ENCODE data around the gene PIK3R5. TPM values are rescaled to one million over a fixed set of nuclear protein-coding genes. Genes with fewer than 3 reads are reported as not detected.

Gene PIK3R5
- total RNA-seq, 1 donor from 2014 or later, result 14.5 TPM

DNA sequence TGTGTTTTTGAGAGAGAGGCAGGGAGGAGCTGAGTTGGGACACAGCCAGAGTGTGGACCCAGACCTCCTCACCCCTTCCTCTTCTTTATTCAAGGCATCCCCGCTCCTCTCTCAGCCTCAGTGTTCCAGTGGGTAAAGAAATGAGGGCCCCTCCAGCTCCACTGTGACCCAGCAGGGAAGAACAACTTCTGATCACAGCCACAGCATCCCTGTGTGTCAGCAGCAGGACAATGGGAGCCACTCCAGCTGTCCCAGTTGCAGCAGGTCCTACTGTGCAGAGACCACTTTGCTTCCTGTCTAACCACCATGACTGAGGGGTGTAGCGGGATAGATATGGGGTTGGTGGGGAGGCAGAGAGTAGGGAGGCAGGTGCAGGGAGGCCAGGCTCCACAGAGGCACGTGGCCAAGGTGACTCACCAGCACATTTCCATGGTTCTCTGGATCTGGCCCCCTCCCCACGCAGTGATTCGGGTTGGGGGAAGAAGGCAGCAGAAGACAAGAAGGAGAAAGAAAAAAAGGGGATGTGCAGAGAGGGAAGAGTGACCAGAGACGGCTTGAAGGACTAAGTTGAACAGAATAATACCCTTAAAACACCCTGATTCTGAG is 24.5 kb downstream of the PIK3R5 start:
- DNase-seq (ENCODE audit: low spot score), result no peak
- no peaks in the 10 kb centered on the region for H3K9me3 Mint-ChIP-seq (ENCODE audit: unreplicated experiment)
- H3K27ac Mint-ChIP-seq (ENCODE audit: unreplicated experiment), result no peak overlapping the region
- H3K36me3 Mint-ChIP-seq (ENCODE audit: low read depth, unreplicated experiment), result peaks cover 15% of the 10 kb centered on the region
- H3K27me3 Mint-ChIP-seq (ENCODE audit: unreplicated experiment), result peaks cover 2% of the 10 kb centered on the region
- TF ChIP-seq, protein P1, sequence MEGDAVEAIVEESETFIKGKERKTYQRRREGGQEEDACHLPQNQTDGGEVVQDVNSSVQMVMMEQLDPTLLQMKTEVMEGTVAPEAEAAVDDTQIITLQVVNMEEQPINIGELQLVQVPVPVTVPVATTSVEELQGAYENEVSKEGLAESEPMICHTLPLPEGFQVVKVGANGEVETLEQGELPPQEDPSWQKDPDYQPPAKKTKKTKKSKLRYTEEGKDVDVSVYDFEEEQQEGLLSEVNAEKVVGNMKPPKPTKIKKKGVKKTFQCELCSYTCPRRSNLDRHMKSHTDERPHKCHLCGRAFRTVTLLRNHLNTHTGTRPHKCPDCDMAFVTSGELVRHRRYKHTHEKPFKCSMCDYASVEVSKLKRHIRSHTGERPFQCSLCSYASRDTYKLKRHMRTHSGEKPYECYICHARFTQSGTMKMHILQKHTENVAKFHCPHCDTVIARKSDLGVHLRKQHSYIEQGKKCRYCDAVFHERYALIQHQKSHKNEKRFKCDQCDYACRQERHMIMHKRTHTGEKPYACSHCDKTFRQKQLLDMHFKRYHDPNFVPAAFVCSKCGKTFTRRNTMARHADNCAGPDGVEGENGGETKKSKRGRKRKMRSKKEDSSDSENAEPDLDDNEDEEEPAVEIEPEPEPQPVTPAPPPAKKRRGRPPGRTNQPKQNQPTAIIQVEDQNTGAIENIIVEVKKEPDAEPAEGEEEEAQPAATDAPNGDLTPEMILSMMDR (IDR thresholded peaks at IDR 0.05; ENCODE audit: unreplicated experiment), result no peak
- H3K4me1 Mint-ChIP-seq (ENCODE audit: unreplicated experiment), result peaks cover 6% of the 10 kb centered on the region
- H3K4me3 Mint-ChIP-seq (ENCODE audit: unreplicated experiment), result no peak overlapping the region

DNA sequence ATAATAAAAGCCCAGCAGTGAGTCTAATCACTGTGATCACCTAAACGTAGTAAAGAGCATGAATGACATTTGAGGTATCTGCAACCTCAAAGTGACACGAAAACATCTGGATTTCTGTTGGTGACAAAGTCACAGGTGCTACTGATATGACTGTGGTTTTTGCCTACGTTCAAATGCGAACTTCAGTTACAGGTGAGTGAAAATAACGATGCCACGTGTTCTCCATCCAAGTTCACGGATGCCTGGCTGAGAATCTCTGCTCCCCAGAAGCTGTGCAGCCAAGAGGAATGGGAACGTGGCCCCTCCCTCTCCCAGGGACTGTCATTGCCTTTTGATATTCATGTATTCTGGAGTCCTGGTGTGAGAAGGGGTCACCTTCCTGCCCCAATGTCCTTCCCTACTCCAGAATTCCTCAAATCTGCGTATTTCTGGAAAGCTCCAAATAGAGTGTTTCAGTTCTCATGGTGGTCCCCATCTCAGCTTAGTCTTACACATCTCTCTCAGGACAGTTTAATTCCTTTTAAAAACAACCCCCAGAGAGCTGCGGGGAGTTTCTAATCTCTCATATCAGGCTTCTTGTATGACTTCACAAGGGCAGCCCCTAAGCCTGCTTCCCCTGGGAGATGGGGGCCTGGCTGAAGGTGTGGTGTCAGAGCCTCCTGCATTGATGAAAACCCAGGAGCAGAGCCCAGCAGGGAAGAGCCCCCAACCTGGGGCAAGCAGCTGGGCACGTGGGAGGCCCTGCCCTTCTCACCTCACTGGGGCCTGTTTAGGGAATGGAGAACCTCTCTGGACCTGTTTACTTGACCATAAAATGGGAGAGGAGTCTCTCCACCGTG is 25.8 kb downstream of the PIK3R5 start:
- DNase-seq (ENCODE audit: low spot score), result no peak
- Mint-ChIP-seq H3K27me3 (ENCODE audit: unreplicated experiment) (peaks cover 2% of the 10 kb centered on the region), H3K4me3 (ENCODE audit: unreplicated experiment) (no peak overlapping the region), H3K4me1 (ENCODE audit: unreplicated experiment) (peaks cover 9% of the 10 kb centered on the region), H3K36me3 (ENCODE audit: low read depth, unreplicated experiment) (peaks cover 8% of the 10 kb centered on the region), H3K9me3 (ENCODE audit: unreplicated experiment) (no peaks in the 10 kb centered on the region), H3K27ac (ENCODE audit: unreplicated experiment) (no peak overlapping the region)
- TF ChIP-seq, protein P1 (IDR thresholded peaks at IDR 0.05; ENCODE audit: unreplicated experiment), result no peak

DNA sequence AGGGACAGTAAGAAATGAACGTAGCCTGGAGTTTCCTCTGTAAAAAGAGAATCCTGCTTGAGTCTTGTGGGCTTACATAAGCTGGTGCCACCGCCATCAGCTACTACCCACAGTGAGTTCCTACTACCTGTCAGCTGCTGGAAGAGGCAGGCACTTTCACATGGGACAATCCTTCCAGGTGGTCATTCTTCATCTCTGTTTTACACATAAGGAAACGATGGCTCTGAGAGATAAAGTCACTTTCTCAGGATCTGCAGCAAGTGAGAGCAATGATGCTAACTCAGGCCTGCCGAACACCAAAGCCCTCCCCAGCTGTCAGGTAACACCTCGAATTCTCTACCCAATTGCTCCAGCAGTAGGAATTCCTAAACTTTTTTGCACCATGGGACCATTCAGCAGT is 26.6 kb downstream of the PIK3R5 start:
- TF ChIP-seq, protein P1 (IDR thresholded peaks at IDR 0.05; ENCODE audit: unreplicated experiment), result no peak
- Mint-ChIP-seq H3K4me1 (ENCODE audit: unreplicated experiment) (peaks cover 12% of the 10 kb centered on the region), H3K27ac (ENCODE audit: unreplicated experiment) (no peak overlapping the region), H3K4me3 (ENCODE audit: unreplicated experiment) (no peak overlapping the region), H3K27me3 (ENCODE audit: unreplicated experiment) (peaks cover 2% of the 10 kb centered on the region), H3K36me3 (ENCODE audit: low read depth, unreplicated experiment) (peaks cover 6% of the 10 kb centered on the region), H3K9me3 (ENCODE audit: unreplicated experiment) (no peaks in the 10 kb centered on the region)
- DNase-seq (ENCODE audit: low spot score), result no peak

DNA sequence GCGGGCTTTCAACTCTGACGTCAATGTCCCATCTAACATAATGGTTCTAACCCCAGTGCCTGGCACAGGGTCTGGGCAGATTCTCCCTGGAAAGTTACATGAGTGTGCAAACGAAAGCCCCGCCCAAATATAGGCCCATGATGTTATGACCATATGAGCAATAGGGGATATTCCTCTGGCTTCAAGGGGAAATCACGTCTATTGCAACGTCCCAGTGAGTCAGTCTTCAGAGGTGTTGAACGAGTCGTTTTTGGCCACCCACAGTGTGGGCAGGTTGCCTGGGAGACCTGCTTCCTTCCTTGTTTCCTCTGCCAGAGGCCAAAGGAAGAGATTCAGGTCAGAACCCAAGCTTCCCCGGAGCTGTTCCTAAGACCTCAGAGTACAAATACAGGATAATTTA is 30.3 kb downstream of the PIK3R5 start:
- Mint-ChIP-seq H3K27ac (ENCODE audit: unreplicated experiment) (no peak overlapping the region), H3K9me3 (ENCODE audit: unreplicated experiment) (no peaks in the 10 kb centered on the region), H3K36me3 (ENCODE audit: low read depth, unreplicated experiment) (peaks cover 3% of the 10 kb centered on the region), H3K4me1 (ENCODE audit: unreplicated experiment) (peaks cover 8% of the 10 kb centered on the region), H3K4me3 (ENCODE audit: unreplicated experiment) (no peak overlapping the region), H3K27me3 (ENCODE audit: unreplicated experiment) (peaks cover 2% of the 10 kb centered on the region)
- TF ChIP-seq, protein P1 (IDR thresholded peaks at IDR 0.05; ENCODE audit: unreplicated experiment), result no peak
- no peak for DNase-seq (ENCODE audit: low spot score)

DNA sequence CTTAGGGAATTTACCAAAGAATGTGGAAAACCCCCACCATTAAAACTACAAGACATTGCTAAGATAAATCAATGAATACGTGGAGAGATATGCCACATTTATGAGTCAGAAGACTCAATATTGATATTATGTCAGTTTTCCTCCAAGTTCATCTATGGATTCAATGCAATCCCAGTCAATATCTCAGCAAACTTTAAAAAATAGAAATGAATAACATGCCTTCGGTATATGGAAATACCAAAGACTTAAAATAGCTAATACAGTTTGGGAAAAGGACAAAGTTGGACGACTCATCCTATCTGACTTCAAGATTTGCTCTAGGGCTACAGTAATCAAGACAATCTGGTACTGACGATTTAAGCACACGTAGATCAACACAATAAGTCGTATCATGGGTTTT is 31.2 kb downstream of the PIK3R5 start:
- peaks cover 2% of the 10 kb centered on the region for H3K27me3 Mint-ChIP-seq (ENCODE audit: unreplicated experiment)
- no peak for DNase-seq (ENCODE audit: low spot score)
- H3K9me3 Mint-ChIP-seq (ENCODE audit: unreplicated experiment), result no peaks in the 10 kb centered on the region
- no peak overlapping the region for H3K27ac Mint-ChIP-seq (ENCODE audit: unreplicated experiment)
- H3K4me1 Mint-ChIP-seq (ENCODE audit: unreplicated experiment), result peaks cover 8% of the 10 kb centered on the region
- TF ChIP-seq, protein P1 (IDR thresholded peaks at IDR 0.05; ENCODE audit: unreplicated experiment), result no peak
- no peak overlapping the region for H3K4me3 Mint-ChIP-seq (ENCODE audit: unreplicated experiment)
- peaks cover 3% of the 10 kb centered on the region for H3K36me3 Mint-ChIP-seq (ENCODE audit: low read depth, unreplicated experiment)

All from endothelial cell (in vitro differentiated cells).